Measurements from ENCODE around the gene ARHGAP44.
"Not testable (repeated sequence)": the region's sequence is repeated elsewhere in the genome, so short reads cannot be mapped to it uniquely, and the experiment has no call there.

Gene ARHGAP44

GRCh38 chr17:12814718-12815117 is 25.4 kb downstream of the ARHGAP44 start:
- DNase-seq: no peak

DNA sequence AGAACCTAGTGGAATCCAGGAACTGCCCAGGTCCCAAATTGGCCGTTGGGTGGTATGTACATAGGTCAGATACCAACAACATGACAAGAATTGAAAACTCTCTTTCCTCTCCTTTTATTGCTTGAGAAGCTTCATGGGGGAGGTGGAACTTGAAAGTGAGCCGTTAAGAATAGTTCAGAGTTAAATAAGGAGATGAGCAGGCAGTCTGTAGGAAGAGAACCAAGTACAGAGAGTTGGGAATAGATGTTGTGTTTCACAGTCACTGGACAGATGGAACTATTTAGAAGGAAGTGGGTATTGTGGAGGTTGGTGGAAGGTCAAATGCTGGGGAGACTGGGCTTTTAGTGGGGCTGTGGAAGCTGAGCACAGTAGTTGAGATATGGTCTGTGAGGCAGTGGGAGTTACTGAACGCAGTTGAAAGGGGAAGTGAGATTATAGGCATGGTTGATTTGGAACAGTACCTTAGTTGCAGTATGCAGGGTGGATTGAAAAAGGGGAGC is 26.4 kb downstream of the ARHGAP44 start:
- no peak for DNase-seq

GRCh38 chr17:12821376-12821940 is 32.2 kb downstream of the ARHGAP44 start:
- DNase-seq: no peak

DNA sequence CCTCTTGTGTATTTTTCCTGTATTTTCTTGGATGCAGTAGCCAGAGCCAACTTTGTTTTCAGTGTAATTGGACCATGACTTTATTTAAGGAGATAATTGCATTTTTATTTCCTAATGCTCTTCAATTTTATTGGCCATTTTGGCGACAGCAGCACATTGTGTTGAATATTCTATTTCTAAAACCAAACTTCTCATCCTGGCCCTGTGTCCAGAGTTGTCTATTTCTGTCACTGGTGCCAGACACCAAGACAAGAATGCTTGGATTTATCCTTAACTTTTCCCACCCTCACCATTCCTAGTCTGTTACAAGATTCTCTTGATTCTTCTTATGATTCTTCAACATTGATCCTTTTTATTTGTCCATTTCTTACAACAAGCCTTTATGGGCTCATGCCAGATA is 37.1 kb downstream of the ARHGAP44 start:
- DNase-seq: no peak

DNA sequence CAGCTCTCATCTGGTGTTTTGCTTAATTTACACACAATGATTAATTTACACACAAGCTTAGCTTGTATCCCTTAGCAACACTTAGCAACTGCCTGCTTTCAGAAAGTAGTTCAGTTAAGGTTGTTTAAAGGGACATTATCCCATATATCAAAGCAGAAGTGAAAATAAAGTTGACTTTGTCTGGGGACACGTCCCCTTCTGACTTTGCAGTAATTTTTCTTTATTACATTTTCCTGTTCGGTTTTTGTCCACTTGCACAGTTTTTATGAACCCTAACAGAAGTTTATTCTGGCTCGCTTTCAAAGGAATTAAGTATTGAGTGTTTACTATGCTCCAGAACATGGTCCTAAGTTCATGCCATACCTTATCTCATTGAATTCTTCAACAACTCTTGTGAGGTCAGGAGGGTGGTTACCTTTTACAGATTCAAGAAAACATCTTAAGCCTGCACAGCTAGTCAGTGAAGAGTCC is 41.5 kb downstream of the ARHGAP44 start:
- DNase-seq: no peak

DNA sequence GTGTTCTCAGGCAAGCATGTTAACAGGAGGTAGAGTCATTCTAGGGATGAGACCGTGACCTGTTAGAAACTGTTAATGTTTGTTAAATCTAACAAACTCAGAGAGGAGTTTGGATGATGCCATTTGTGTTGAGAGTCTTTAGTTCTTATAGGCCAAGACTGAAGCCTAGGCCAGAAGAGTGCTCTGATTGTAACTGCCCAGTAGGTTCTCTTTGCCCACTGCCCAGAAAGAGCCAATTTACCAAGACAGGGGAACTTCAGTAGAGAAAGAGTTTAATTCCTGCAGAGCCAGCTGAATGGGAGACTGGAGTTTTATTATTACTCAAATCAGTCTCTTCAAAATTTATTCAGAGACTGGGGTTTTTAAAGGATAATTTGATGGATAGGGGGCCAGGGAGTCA is 42.5 kb downstream of the ARHGAP44 start:
- DNase-seq: no peak

DNA sequence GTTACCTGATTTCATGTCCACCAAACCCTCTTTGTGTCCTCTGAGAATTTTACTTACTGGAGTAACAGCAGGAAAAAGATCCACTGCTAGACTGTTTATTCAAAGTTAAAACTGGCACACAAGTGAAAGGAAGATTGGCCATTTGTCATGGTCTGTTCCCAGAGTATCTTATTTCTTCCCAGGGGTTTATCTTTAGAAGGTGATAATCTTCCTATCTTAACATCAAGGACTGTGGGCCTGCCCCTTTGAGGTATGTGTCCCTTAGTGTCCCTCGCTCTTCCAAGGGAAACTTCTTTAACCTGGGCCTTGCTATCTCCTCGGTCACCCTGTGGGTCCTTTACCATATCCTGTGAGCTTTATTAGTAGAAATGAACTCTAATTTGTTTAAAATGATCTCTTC is 49.7 kb downstream of the ARHGAP44 start:
- no peak for DNase-seq

DNA sequence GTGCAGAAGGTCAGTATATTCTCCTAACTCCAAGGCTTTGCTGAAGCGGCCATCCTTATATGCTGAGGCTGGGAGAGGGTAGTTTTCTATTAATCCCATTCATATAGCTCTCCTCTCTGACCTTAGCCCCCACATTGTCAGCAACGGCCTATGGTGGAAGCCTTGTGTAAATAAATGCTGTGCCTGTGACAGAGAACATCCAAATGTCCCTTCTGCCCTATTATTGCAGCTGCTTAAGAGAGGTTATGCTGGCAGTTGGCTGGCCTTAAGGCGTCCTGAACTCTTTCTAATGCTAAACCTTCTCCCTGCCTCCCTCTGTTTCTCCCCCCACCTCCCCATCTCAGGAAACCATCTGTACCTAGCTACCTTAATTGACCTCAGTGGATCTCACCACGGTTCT is 53.6 kb downstream of the ARHGAP44 start:
- DNase-seq: no peak

DNA sequence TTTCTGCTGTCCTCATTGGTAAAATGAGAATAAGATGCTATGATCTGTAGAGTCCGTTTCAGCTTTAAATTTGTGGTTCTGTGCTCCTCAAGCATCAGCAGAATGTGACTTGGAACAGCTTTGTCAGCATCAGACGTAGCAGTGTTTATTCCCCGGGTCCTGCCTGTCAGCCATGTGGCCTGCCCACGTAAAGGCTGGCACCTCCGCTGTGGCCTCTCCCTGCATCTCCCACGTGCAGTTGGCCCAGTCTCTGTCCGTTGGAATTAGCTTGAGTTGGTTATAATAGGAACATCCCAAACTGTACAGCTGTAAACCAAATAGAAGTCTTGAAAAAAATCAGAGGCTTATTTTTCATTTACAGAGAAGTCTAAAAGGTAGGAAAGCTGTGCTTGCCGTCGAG is 61.7 kb downstream of the ARHGAP44 start:
- DNase-seq: peak in 1 of 51 donors; percentile 41

DNA sequence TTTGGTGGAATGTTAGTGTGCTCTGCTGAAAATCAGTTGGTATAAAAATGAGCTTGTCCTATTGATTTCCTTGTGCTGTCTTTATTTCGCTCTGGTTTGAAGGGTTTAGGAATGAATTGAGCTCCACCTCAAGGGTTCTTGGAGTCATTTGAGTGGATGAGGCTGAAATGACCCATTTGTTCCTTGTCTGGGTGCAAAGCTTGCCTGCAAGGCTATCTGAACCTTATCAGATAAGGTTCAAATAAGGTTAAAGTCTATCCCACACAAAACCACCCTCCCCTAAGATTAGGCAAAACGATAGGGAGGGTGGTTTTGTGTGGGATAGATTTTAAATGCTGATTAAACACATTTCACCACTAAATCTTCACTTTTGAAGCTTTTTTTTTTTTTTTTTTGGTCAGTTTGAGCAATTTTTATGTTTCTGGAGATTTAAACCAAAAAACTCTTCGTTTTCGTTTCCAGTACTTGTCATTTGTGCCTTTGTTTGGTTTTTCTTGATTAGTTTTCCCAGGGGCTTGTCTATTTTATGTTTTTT is 62.7 kb downstream of the ARHGAP44 start:
- no peak for DNase-seq

GRCh38 chr17:12853921-12854320 is 64.6 kb downstream of the ARHGAP44 start:
- no peak for DNase-seq

DNA sequence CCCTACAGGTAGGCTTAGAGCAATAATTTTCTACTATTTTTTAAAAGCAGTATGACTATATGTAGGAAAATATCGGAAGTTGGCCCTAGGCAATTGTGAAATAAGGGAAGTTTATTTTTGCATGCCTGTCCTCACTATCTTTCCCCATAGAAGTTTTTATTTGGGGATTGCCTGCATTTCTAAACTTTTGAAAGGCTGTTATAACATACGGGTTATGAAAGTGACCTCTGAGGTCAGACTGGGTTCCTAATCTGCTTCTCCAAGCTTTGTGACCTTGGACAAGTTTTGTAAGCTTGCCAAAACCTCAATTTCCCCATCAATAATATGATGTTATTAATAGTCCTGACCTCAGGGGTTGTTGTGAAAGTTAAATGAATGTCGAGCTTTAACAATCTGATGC is 67.1 kb downstream of the ARHGAP44 start:
- no peak for DNase-seq

DNA sequence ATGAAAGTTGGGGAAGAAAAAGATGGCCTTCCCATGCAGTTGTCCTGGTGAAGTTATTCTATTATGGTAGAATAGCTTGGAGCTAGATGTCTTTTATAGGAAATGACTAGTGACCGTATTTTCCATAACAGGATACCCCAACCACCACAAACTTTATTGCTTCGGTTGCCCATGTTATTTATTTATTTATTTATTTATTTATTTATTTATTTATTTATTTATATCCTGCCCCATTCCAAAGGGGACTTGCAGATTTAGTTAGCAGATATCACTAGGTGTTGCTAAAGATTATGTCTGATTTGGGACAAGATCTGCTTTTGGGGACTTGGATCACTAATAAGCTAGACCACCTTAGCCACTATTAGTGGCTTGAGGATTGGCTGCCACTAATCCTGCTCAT is 68.3 kb downstream of the ARHGAP44 start:
- DNase-seq: no peak

- peak in 1 of 51 donors; percentile 7 for DNase-seq
These were observed 70.2 kb downstream of the ARHGAP44 start for GRCh38 chr17:12859520-12859919.

GRCh38 chr17:12865769-12866168 is 76.5 kb downstream of the ARHGAP44 start:
- no peak for DNase-seq

DNA sequence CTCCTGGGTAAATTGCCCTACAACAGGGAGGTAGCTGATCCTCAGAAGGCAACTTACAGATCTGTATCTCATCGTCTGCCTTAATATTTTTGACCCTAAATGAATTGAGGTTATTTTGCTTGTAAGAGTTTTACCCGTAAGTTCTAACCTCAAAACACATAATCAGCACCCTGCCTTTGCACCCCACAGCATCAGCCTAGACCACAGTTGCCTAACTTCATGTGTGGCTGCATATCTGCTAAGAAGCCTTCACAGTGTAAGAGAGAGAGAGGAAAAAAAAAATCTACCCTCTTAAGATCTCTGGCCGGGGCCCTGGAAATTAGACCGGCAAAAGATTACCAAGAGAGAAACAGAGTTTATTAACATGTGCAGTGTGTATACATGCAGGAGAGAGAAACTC is 76.9 kb downstream of the ARHGAP44 start:
- no peak for DNase-seq

DNA sequence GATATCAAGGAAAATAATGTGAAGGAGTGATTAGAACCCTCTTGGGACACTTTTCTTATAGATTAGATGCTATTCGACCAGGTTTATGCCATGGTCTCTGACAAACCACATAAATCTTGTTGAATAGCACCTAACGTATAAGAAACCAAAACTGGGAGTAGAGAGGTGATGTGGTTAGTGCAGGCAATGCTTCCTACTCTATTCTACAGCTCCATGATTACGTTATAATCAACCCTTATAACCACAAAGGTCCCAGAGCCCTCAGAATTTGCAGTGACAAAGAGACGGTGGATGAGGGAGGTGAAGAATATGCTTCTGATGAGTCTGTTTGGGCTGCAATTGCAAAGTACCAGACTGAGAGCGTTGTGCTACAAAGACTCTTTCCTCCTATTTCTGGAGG is 78.4 kb downstream of the ARHGAP44 start:
- no peak for DNase-seq

- not testable (repeated sequence) for DNase-seq
These were observed 84.3 kb downstream of the ARHGAP44 start for GRCh38 chr17:12873415-12874125.

GRCh38 chr17:12877953-12878669 is 88.8 kb downstream of the ARHGAP44 start:
- DNase-seq: peak in 1 of 51 donors; percentile 16

GRCh38 chr17:12879096-12879495 is 89.8 kb downstream of the ARHGAP44 start:
- not testable (repeated sequence) for DNase-seq

DNA sequence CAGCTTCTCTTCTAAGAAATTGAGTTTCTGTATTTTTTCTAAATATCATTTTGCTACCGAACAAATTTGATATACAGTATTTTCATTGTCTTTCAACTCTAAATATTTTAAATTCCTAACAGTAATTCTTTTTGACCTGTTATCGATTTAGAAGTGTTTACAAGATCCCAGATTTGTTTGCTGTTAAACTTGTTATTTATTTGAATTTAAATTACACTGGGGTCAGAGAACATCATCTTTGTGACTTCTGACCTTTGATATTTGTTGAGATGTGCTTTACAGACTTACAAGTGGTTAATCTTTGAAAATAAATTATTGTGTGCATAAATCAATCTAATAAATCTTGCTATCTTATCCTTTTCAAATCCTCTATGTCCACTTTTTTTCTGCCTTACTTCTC is 94.2 kb downstream of the ARHGAP44 start:
- DNase-seq: no peak

DNA sequence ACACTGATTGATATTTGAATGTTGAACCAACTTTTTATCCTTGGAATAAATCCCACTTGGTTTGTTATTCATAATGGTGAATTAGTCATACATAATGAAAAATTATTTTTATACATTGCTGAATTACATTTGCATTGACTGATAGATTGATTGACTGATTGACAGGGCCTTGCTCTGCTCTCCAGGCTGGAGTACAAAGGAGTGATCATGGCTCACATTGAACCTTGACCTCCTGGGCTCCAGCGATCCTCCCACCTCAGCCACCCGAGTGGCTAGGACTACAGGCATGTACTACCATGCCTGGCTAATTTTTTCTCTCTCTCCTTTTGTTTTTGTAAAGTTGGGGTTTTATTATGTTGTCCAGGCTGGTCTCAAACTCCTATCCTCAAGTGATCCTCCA is 97.8 kb downstream of the ARHGAP44 start:
- no peak for DNase-seq
